Glutamatergic neuron (in vitro differentiated cells): ENCODE results near the gene BRF1. TPM values are rescaled to one million over a fixed set of nuclear protein-coding genes. Genes with fewer than 3 reads are reported as not detected.

Experiments
- DNase-seq: peaks from one replicate; pipeline ENCODE4 v3.0.0; 2022
- H3K27ac Mint-ChIP-seq: one replicate; pipeline ENCODE4 v1.8.0; 2020; ENCODE audit warnings: mild to moderate bottlenecking, mixed read lengths, inconsistent platforms; ENCODE audit not compliant: unreplicated experiment
- H3K27me3 Mint-ChIP-seq: one replicate; pipeline ENCODE4 v1.8.0; 2020; ENCODE audit warnings: mild to moderate bottlenecking, moderate library complexity, mixed read lengths, inconsistent platforms; ENCODE audit not compliant: unreplicated experiment
- H3K36me3 Mint-ChIP-seq: one replicate; pipeline ENCODE4 v1.8.0; 2020; ENCODE audit warnings: mild to moderate bottlenecking, mixed read lengths, inconsistent platforms; ENCODE audit not compliant: unreplicated experiment
- H3K4me1 Mint-ChIP-seq: one replicate; pipeline ENCODE4 v1.8.0; 2020; ENCODE audit warnings: mild to moderate bottlenecking, low read depth, mixed read lengths, inconsistent platforms; ENCODE audit not compliant: unreplicated experiment
- H3K4me3 Mint-ChIP-seq: one replicate; pipeline ENCODE4 v1.8.0; 2020; ENCODE audit warnings: mild to moderate bottlenecking, mixed read lengths, inconsistent platforms; ENCODE audit not compliant: unreplicated experiment
- H3K9me3 Mint-ChIP-seq: one replicate; pipeline ENCODE4 v1.8.0; 2020; ENCODE audit warnings: mild to moderate bottlenecking, moderate library complexity, mixed read lengths, inconsistent platforms; ENCODE audit not compliant: unreplicated experiment
- total RNA-seq: library from RNA; stranded (reverse); fragmentation: NEBNext Ultra II Directional; extraction: Animal tissue kit (Norgen Biotek cat#: 25700); gene quantifications from one replicate; pipeline ENCODE4 v1.2.1, GENCODE V29; 2021; ENCODE audit not compliant: unreplicated experiment
- TF ChIP-seq, protein P1 (sequence below): fragments of 200-600 bp; sonication (generic); IDR thresholded peaks from one replicate; pipeline ENCODE4 v1.5.0; 2021; ENCODE audit not compliant: partially characterized antibody, unreplicated experiment

Gene BRF1
- total RNA-seq, 1 donor from 2014 or later: 54.6 TPM

DNA sequence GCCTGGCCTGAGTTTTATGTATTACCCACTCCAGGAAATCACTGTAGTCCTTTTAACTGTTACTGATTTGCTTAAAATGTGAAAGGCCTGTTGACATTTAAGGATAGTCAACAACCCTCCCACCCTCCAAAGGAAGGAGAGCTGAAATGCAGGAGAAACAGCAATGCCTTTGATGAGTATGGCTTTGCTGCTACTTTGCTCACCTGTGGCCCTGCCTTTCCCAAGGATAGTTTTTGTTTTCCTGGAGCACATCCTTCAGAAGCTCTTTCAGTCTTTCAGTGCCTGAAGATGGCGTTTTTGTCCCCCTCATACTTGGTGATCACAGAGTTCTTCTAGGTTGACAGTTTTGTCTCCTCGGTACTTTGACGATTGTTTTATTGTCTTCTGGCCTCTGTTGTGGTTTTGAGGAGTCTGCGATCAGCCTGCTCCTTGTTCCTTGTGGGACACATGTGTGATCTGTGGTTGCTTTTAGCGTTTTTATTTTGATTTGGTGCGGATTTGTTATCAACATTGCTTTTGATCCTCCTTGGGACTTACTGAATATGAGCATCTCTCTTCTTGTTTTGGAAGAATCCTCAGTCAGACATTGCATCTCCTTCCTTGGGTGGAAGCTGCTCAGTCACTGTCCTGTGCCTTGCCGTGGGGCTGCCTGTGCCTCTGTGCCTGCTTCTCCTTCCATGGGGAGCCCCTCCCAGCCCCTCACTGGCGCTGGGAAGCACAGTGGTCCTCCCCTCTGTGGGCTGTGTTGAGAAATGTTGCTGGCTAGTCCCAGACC is 31.0 kb upstream of the BRF1 start:
- Mint-ChIP-seq H3K27ac (no peak overlapping the region), H3K4me3 (peak overlapping the region; percentile 53), H3K4me1 (peaks cover 42% of the 10 kb centered on the region), H3K36me3 (no peaks in the 10 kb centered on the region), H3K9me3 (peaks cover 25% of the 10 kb centered on the region), H3K27me3 (peaks cover 25% of the 10 kb centered on the region)
- TF ChIP-seq, protein P1, sequence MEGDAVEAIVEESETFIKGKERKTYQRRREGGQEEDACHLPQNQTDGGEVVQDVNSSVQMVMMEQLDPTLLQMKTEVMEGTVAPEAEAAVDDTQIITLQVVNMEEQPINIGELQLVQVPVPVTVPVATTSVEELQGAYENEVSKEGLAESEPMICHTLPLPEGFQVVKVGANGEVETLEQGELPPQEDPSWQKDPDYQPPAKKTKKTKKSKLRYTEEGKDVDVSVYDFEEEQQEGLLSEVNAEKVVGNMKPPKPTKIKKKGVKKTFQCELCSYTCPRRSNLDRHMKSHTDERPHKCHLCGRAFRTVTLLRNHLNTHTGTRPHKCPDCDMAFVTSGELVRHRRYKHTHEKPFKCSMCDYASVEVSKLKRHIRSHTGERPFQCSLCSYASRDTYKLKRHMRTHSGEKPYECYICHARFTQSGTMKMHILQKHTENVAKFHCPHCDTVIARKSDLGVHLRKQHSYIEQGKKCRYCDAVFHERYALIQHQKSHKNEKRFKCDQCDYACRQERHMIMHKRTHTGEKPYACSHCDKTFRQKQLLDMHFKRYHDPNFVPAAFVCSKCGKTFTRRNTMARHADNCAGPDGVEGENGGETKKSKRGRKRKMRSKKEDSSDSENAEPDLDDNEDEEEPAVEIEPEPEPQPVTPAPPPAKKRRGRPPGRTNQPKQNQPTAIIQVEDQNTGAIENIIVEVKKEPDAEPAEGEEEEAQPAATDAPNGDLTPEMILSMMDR: no peak
- no peak for DNase-seq

DNA sequence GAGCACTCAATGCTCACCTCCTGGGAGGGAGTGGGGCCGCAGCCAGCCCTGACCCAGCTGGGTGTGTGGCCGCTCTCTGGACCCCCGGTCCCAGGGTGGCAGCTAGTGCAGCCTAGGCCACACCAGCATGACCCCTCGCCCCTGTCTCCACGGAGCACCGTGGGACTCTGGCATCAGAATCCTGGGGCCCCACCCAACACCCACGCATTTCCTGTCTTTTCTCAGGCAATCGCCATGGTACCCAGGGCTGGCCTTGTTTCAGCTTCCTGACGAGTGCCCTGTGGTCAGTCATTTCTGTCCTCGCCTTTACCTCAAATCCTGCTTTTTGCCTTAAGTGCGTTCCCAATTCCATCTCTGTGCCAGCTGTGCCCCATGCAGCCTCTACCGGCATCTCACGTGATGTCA is 29.7 kb upstream of the BRF1 start:
- Mint-ChIP-seq H3K4me1 (peaks cover 41% of the 10 kb centered on the region), H3K4me3 (no peak overlapping the region), H3K27me3 (peaks cover 19% of the 10 kb centered on the region), H3K27ac (no peak overlapping the region), H3K36me3 (no peaks in the 10 kb centered on the region), H3K9me3 (peaks cover 18% of the 10 kb centered on the region)
- TF ChIP-seq, protein P1: no peak
- DNase-seq: no peak

DNA sequence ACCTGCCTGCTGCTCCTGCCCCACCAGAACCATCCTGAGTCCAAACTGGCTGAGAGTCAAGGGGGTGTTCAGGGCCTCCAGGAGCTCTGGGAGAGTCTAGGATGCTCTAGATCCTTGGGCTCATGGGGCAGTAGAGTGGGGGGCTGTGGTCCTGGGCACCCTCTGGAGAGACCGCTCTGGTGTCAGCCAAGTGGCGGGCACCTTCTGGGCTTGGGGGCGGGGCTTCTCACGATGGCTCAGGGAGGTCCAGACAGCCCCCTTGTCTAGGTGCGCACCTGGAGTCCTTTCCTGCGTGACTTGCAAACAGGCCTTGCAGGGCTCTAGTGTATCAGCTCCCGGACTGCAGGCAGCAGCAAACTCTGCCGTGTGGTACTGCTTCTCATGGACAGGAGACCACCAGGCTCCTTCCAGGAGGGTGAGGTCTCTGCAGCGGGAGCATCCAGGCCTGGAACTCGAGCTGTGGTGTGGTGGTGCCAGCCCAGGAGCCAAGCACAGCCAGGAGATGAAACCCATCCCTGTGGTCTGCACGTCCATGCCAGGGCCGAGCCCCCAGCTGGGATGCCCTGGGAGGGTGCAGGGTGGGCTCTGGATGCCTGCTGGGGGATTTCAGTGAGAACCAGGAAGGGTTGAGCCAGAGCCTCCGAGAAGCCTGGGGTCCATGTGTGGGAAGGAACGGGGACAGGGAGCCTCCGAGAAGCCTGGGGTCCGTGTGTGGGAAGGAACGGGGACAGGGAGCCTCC is 28.8 kb upstream of the BRF1 start:
- TF ChIP-seq, protein P1: no peak
- DNase-seq: no peak
- Mint-ChIP-seq H3K27ac (peak overlapping the region; percentile 62), H3K36me3 (no peaks in the 10 kb centered on the region), H3K27me3 (peaks cover 17% of the 10 kb centered on the region), H3K4me1 (peaks cover 44% of the 10 kb centered on the region), H3K4me3 (peak overlapping the region; percentile 47), H3K9me3 (peaks cover 21% of the 10 kb centered on the region)

DNA sequence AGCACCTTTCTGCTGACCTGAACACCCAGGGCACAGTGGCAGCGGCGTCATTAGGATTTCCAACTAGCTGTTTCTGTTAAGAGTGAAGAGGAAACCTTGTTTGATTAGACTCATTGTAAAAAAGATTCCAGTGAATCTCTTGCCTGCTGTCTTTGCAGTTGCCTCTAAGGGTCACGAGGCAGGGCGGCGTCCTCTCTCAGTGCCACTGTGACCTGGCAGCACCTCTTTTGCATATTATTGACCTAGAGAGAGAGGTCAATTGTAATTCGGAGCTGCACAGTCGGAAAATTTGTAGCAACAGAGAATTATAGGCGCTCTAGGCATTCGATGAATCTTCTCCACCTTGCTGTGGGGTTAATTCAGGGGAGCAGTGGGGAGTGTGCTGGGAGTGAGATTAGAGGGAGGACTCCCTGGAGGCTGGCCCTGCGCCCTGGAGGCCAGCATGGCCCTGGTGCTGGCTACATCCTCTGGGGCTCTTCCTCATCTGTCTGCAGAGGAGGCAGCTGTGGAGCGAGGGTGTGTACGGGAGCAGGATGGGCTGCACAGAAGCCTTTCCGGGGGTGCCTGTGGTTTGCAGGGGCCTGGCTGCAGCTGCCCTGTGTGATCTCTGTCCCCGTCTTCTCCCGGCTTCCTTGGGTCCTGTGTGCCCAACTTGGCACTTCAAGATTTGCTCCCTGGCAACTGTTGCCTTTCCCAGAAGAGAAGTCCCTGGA is 28.0 kb upstream of the BRF1 start:
- no peak for DNase-seq
- Mint-ChIP-seq H3K36me3 (no peaks in the 10 kb centered on the region), H3K27me3 (peaks cover 17% of the 10 kb centered on the region), H3K9me3 (peaks cover 21% of the 10 kb centered on the region), H3K27ac (peak overlapping the region; percentile 62), H3K4me3 (peak overlapping the region; percentile 47), H3K4me1 (peaks cover 48% of the 10 kb centered on the region)
- TF ChIP-seq, protein P1: no peak
